Activated T-cell treated with anti-CD3 and anti-CD28 coated beads, Interleukin-2, amount 50 U/mL, for 48 hours (primary cell): ENCODE results near the gene R3HDML.
"Not testable (repeated sequence)": the region's sequence is repeated elsewhere in the genome, so short reads cannot be mapped to it uniquely, and the experiment has no call there.

ENCODE experiments used
- DNase-seq, 2 experiments: peaks; one replicate each; pipeline ENCODE4 v3.0.0-alpha.2; 2020

R3HDML gene

GRCh38 chr20:44336725-44337380 is at the start of gene R3HDML:
Gene R3HDML (plus strand): TSS chr20:44337043. CDS start chr20:44337158, 115 bp downstream.
- no peak for DNase-seq

- no peak for DNase-seq
Observed at GRCh38 chr20:44287272-44288097, 49.4 kb upstream of the R3HDML start.

GRCh38 chr20:44288252-44288651 is 48.6 kb upstream of the R3HDML start:
- DNase-seq, result no peak

GRCh38 chr20:44291754-44292153 is 45.1 kb upstream of the R3HDML start:
- DNase-seq, result no peak

- DNase-seq, result no peak
Observed at GRCh38 chr20:44296011-44296410, 40.8 kb upstream of the R3HDML start.

- DNase-seq, result no peak
Observed at GRCh38 chr20:44297721-44298120, 39.1 kb upstream of the R3HDML start.

- not testable (repeated sequence) for DNase-seq
Observed at GRCh38 chr20:44299011-44299535, 37.8 kb upstream of the R3HDML start.

- no peak for DNase-seq
Observed at GRCh38 chr20:44301285-44301684, 35.6 kb upstream of the R3HDML start.

- no peak for DNase-seq
Observed at GRCh38 chr20:44302026-44302669, 34.7 kb upstream of the R3HDML start.

GRCh38 chr20:44302736-44303135 is 34.1 kb upstream of the R3HDML start:
- DNase-seq, result no peak

GRCh38 chr20:44304383-44304782 is 32.5 kb upstream of the R3HDML start:
- no peak for DNase-seq

GRCh38 chr20:44306927-44307326 is 29.9 kb upstream of the R3HDML start:
- no peak for DNase-seq

GRCh38 chr20:44309763-44310663 is 26.8 kb upstream of the R3HDML start:
- DNase-seq, result no peak

- DNase-seq, result peak; percentile 99
Observed at GRCh38 chr20:44310664-44311639, 25.9 kb upstream of the R3HDML start, which contains the start of gene FITM2. Gene FITM2 (minus strand): TSS chr20:44311202. CDS start chr20:44311148, 54 bp downstream.

GRCh38 chr20:44314870-44315269 is 22.0 kb upstream of the R3HDML start:
- DNase-seq, result no peak

GRCh38 chr20:44319839-44320422 is 16.9 kb upstream of the R3HDML start:
- DNase-seq, result no peak

- DNase-seq, result no peak
Observed at GRCh38 chr20:44324343-44324742, 12.5 kb upstream of the R3HDML start.

GRCh38 chr20:44326391-44327159 is 10.3 kb upstream of the R3HDML start:
- peak; percentile 54 to 67 for DNase-seq

GRCh38 chr20:44327748-44328147 is 9.1 kb upstream of the R3HDML start:
- DNase-seq, result not testable (repeated sequence)

GRCh38 chr20:44328428-44328827 is 8.4 kb upstream of the R3HDML start:
- DNase-seq, result no peak
